Frontal cortex (tissue), 4 donors: Measurements from ENCODE around the gene MAP3K4. TPM values are rescaled to one million over a fixed set of nuclear protein-coding genes. Genes with fewer than 3 reads are reported as not detected.

Experiments used
- DNase-seq, 2 donors: peaks; one replicate each; pipeline ENCODE4 v3.0.0; 2012; ENCODE audit warnings: low spot score in 2 of 2
- FAIRE-seq: peaks from 2 replicates; lab custom pipeline; 2012; peaks lifted over from hg19 to GRCh38; lab: Jason Lieb, UNC
- total RNA-seq: library from RNA; depleted of rRNA; stranded (reverse); fragments of >200 nt; gene quantifications from one replicate; pipeline ENCODE4 v1.2.3, GENCODE V29; 2014
- donor health status: control.
- donor health status: control.
- donor health status: control.

The MAP3K4 gene
- total RNA-seq, 1 donor from 2014 or later, result 32.2 TPM

DNA sequence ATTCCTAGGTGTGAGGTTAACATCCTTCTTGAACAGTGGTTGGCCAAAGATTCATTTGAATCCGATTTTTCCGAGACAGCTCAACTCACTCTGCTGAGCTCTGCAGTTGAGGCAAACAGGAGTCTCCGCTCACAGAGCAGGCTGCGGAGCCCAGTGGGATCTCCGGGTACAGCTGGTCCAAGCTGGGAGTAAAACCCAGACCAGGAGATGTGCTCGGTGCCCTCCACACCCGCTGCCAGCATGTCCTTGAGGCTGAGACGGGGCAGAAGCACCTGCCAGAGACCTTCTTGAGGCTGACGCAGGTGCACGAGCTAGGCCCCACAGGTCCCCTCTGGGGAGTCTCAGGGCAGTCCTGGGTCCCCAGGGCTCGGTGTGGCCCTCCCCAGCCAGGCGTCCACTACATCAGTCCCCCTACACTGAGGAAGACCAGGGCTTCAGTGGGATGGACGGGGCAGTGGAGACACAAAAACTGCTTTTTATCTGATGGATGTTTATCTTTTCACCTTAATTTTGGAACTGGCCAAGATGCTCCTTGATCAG, 163.3 kb downstream of the MAP3K4 start:
- no peak for FAIRE-seq
- no peak for DNase-seq

DNA sequence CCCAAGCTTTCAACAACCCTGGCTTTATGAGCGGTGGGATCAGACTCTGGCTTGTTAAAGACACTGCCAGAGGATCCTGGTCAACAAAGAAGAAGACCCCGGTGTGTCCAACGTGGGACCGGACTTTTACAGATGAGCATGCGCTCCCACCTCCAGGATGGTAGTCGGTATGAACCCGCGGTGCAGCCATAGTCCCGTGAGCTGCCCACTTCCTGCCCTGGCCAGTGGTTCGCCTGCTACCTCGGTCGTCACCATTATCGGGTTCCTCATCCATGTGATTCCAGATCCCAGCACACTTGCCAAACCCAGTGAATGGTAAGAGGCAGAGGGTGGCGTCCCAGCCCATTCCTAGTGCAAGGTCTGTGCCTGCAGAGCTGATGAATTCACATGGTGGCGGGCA, 169.6 kb downstream of the MAP3K4 start:
- FAIRE-seq (no peak), DNase-seq (no peak)

GRCh38 chr6:161161889-161162624, 170.5 kb downstream of the MAP3K4 start:
- DNase-seq (no peak), FAIRE-seq (no peak)

GRCh38 chr6:161162722-161163121, 171.2 kb downstream of the MAP3K4 start:
- FAIRE-seq (no peak), DNase-seq (no peak)

DNA sequence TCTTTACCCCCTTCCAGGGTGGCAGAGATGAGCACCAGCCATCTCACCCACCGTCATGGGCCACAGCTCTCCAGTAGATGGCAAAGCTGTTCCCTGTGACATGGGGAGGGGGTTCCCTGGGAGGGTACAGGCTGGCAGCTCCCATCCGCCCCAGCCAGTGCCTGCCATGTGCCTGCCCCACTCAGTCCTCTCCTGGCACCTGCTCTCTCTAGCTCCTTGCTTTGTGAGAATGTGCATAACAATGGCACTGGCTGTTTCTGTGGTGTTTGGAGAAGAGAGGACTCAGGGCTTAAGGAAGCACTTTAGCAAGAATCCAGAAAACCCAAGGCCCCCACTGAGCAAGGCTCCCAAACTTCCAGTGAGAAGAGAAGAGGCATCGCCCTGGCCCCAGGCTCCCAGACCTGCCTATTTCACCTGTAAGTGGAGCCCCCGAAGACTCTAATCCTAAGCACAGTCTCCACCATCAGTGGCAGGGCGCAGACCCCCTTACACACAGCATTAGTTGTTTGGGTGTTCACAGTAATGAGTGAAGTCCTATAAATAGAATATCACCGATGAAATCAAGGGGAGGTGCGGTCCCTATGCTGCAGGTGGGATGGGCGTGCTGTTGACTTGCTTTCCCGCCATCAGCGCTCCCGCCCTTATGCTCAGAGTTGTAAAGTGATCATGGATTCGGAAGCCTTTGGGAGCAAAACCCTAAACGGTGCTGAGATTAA, 172.1 kb downstream of the MAP3K4 start:
- DNase-seq, result no peak
- FAIRE-seq, result no peak

- FAIRE-seq, result no peak
- no peak for DNase-seq
Observed at GRCh38 chr6:161164182-161164625, 172.6 kb downstream of the MAP3K4 start.

DNA sequence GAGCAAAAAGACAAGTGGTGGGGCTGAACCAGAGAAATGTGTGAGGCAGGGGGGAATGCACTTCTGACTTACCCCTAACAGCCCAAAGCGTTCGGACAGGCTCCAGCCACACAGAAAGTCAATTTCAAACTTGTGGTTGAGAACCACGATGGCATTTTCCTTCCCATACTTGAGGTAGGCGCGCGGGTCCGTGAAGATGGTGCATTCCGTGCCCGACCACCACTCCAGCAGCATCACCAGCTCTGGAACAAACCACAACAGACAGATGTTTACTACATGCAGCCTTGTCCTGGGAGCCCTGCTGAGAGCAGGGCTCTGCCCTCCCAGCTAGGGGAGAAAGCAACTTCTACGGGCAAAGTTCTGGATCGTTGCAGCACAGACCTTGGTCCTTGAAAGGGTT, 174.6 kb downstream of the MAP3K4 start:
- DNase-seq (no peak), FAIRE-seq (no peak)

GRCh38 chr6:161166677-161167076, 175.1 kb downstream of the MAP3K4 start:
- FAIRE-seq, result no peak
- DNase-seq, result no peak
